Effector memory CD4-positive, alpha-beta T cell (primary cell): ENCODE measurements around the gene NLGN1.

Experiments used
- DNase-seq, 3 donors: peaks; one replicate each; pipeline ENCODE4 v3.0.0-alpha.2; 2020
- H3K27ac ChIP-seq: 2 replicates; pipeline ENCODE4 v1.7.0; 2013; ENCODE audit warnings: mild to moderate bottlenecking, low read length, moderate library complexity; ENCODE audit not compliant: insufficient read depth, poor library complexity, severe bottlenecking
- H3K27me3 ChIP-seq: replicated peaks from 2 replicates; pipeline ENCODE4 v1.7.0; 2013; ENCODE audit warnings: mild to moderate bottlenecking, low read length; ENCODE audit not compliant: insufficient read depth, control insufficient read depth, poor library complexity, severe bottlenecking
- H3K36me3 ChIP-seq: 2 replicates; pipeline ENCODE4 v1.7.0; 2013; ENCODE audit warnings: mild to moderate bottlenecking, low read length, moderate library complexity; ENCODE audit not compliant: control insufficient read depth, insufficient read depth
- H3K4me1 ChIP-seq: 2 replicates; pipeline ENCODE4 v1.7.0; 2013; ENCODE audit warnings: low read length, mild to moderate bottlenecking; ENCODE audit not compliant: control insufficient read depth, insufficient read depth, poor library complexity, severe bottlenecking
- H3K4me3 ChIP-seq: 2 replicates; pipeline ENCODE4 v1.7.0; 2013; ENCODE audit warnings: low read length, low read depth, mild to moderate bottlenecking; ENCODE audit not compliant: insufficient read depth, poor library complexity, severe bottlenecking
- H3K9me3 ChIP-seq: 2 replicates; pipeline ENCODE4 v1.7.0; 2013; ENCODE audit warnings: mild to moderate bottlenecking, low read length, moderate library complexity; ENCODE audit not compliant: control insufficient read depth

Gene NLGN1

DNA sequence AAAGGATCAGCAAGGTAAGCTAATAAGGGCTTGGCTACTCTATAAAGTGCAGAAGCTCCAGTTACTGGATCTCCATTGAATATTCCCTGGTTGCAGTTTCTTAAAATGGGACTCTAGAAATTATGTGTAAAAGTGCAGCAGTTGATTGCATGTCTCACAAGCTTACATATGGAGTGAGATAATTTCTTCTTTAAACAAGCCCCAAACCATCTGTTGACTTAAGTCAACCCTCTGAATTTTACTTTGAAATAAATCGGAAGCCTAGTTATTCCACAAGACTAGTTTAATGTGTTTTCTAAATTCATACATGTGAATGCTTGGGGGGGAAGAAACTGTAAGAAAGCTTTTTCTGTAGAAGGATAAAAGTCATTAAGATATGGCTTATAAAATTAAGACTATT is 664.2 kb downstream of the NLGN1 start:
- H3K4me3 ChIP-seq: no peak overlapping the region
- DNase-seq: no peak
- H3K27ac ChIP-seq: no peak overlapping the region
- H3K27me3 ChIP-seq: no peaks in the 10 kb centered on the region
- no peaks in the 10 kb centered on the region for H3K4me1 ChIP-seq
- peaks cover 6% of the 10 kb centered on the region for H3K9me3 ChIP-seq
- no peaks in the 10 kb centered on the region for H3K36me3 ChIP-seq

DNA sequence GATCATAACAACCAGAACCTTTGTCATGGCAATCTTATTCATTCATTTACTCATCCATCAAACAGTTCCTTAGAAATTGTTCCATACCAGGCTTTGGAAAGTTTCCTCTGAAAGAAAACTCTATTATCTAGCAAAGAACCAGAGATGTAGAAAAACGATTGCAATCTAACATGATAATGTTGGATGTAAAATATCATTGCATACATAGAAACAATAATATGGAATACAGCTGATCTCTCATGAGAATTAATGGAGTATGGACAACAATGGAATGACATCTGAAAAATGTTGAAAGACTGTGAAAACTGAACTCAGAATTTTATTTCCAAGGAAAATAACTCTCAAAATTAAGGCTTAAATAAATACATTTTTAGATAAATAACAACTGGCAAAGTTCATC is 665.4 kb downstream of the NLGN1 start:
- no peaks in the 10 kb centered on the region for H3K27me3 ChIP-seq
- H3K36me3 ChIP-seq: no peaks in the 10 kb centered on the region
- no peak overlapping the region for H3K4me3 ChIP-seq
- H3K9me3 ChIP-seq: peaks cover 6% of the 10 kb centered on the region
- no peak overlapping the region for H3K27ac ChIP-seq
- H3K4me1 ChIP-seq: no peaks in the 10 kb centered on the region
- DNase-seq: no peak

DNA sequence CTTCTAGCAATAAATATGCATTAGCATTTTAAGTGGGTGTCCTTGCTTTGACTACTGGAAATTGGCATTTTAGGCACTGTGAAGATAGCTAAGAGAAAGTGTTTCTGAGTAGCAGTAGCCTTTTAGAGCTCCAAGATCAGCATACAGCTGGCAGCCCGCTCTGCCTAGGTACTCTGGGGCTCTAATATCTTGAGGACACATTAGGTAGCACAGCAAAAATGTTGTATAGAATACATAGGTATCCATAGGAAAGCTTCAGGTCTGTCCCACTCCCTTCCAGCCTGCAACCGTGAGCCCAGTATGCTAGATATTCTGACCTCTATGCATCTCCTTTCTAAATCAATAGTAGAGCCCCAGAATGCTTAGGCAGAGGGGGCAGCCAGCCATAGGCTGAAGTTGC is 670.5 kb downstream of the NLGN1 start:
- no peak overlapping the region for H3K4me3 ChIP-seq
- H3K27ac ChIP-seq: no peak overlapping the region

DNA sequence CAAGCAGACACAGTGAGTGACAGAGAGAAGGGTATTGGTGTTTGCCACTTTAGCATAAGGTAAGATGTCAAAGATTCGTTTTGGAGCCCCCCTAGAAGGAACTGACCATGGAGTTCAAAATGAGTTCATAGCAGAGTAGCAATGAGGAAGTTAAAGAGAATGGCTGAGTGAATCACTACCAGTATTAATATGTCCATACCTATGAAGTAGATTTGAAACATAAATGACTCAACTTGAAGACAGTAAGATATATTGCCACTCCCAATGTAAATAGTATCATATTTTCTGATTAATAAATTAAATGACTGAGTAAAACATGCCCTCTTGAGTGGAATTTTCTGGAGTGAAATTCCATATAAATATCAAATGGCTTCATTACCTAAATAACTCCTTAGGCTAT is 675.1 kb downstream of the NLGN1 start:
- no peaks in the 10 kb centered on the region for H3K36me3 ChIP-seq
- no peaks in the 10 kb centered on the region for H3K4me1 ChIP-seq
- no peak overlapping the region for H3K4me3 ChIP-seq
- no peaks in the 10 kb centered on the region for H3K27me3 ChIP-seq
- H3K9me3 ChIP-seq: no peaks in the 10 kb centered on the region
- no peak overlapping the region for H3K27ac ChIP-seq
- no peak for DNase-seq

More for the DNA sequence above, 670.5 kb downstream of the NLGN1 start:
- DNase-seq: no peak
- no peaks in the 10 kb centered on the region for H3K9me3 ChIP-seq
- no peaks in the 10 kb centered on the region for H3K27me3 ChIP-seq
- no peaks in the 10 kb centered on the region for H3K36me3 ChIP-seq
- no peaks in the 10 kb centered on the region for H3K4me1 ChIP-seq

DNA sequence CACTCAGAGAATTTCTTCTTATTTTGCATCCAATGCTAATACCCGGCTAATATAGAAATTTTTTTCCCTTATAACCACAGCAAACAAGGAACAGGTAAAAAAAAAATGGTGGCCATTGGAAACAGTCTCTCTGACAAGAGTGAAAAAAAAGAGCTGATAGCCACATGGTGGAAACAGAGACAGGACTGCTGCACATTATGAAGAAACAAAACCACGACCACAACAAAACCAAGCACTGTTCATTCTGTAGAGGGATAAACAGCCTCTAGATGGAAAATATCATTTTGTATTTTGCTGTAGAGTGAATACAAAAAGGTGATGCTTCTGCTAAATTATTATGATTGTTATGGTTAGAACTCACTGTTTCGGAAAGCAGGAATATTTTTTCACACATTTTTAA is 686.2 kb downstream of the NLGN1 start:
- H3K27ac ChIP-seq: no peak overlapping the region
- no peaks in the 10 kb centered on the region for H3K27me3 ChIP-seq
- no peaks in the 10 kb centered on the region for H3K9me3 ChIP-seq
- no peaks in the 10 kb centered on the region for H3K4me1 ChIP-seq
- H3K4me3 ChIP-seq: no peak overlapping the region
- DNase-seq: no peak
- no peaks in the 10 kb centered on the region for H3K36me3 ChIP-seq

DNA sequence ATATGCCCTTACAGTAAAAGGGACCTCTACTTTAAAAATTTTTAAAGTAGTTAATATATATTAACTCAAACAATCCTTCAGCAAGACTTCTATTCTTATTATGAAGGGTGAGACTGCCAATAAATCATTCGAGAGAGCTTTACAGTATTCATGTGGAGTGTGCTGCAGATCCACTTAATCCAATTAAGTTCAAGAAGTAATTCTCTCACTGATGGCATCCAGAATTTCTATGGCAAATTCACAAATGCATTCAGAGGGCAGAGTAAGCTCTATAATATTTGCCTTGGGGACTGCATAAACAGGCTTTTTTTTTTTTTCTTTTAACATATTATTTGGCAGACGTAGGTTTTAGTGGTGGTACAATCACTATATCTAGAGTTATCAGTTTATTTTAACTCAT is 692.0 kb downstream of the NLGN1 start:
- Histone ChIP-seq H3K36me3 (no peaks in the 10 kb centered on the region), H3K27ac (no peak overlapping the region)
- no peak for DNase-seq

DNA sequence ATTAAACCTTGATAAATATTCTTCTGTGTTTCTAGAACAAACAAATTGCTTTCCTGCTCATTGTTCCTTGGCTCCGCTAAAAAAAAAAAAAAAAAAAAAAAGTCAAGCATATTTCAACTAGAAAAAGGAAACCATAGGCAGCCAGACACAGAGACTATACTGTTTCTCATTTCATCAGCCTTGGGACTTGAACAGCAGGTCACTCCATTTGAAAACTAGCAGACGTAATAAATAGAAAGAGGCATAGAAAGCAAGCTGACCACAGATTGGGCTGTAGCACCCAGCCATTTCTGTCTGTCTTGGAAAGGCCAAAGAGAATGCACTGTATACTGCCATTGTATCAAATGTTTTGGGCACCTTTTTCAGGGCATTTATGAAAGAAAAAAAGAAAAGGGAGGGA is 697.1 kb downstream of the NLGN1 start:
- Histone ChIP-seq H3K9me3 (no peaks in the 10 kb centered on the region), H3K4me1 (no peaks in the 10 kb centered on the region), H3K4me3 (no peak overlapping the region), H3K27ac (no peak overlapping the region), H3K27me3 (no peaks in the 10 kb centered on the region), H3K36me3 (no peaks in the 10 kb centered on the region)
- no peak for DNase-seq

More for the DNA sequence above, 692.0 kb downstream of the NLGN1 start:
- Histone ChIP-seq H3K4me3 (no peak overlapping the region), H3K4me1 (no peaks in the 10 kb centered on the region), H3K27me3 (no peaks in the 10 kb centered on the region), H3K9me3 (no peaks in the 10 kb centered on the region)

DNA sequence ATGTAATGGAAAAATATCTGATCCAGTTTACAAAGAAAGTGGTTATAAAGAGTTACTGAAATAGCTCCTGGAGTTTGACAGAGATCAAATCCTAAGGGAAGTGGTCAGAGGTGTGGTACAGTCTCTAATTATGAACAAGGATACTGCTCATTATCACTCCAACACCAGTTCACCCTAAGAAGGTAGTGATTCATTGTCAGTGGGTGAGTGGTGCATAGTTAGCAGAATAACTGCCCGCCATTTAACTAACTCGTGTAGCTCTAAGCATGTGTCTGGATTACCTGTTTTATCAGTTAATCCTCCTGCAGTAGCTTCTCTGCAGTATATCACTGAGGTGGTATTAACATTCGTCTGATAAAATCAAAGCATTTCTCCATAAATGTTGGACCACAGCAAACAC is 700.1 kb downstream of the NLGN1 start:
- Histone ChIP-seq H3K36me3 (no peaks in the 10 kb centered on the region), H3K4me1 (no peaks in the 10 kb centered on the region), H3K27me3 (no peaks in the 10 kb centered on the region), H3K9me3 (no peaks in the 10 kb centered on the region), H3K27ac (no peak overlapping the region), H3K4me3 (no peak overlapping the region)
- no peak for DNase-seq

DNA sequence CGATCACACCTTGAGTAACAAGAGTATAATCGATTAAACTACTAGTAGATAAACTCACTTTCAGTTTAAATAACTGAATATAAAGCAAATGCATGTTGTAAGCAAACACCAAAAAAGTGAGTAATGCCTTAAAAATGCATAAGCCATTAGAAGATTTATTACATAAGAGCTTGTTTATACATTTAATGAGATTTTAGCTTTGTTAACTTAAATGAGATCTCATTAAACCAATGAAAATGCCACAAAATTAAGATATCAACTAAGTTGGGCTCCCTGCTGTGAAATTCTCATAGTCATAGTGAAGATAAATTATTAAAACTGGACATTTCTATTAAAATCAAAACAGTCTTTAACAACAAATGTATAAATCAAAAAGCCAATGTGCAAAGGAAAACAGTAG is 701.2 kb downstream of the NLGN1 start:
- Histone ChIP-seq H3K27me3 (no peaks in the 10 kb centered on the region), H3K27ac (no peak overlapping the region), H3K9me3 (no peaks in the 10 kb centered on the region), H3K36me3 (no peaks in the 10 kb centered on the region), H3K4me3 (no peak overlapping the region), H3K4me1 (no peaks in the 10 kb centered on the region)
- no peak for DNase-seq

DNA sequence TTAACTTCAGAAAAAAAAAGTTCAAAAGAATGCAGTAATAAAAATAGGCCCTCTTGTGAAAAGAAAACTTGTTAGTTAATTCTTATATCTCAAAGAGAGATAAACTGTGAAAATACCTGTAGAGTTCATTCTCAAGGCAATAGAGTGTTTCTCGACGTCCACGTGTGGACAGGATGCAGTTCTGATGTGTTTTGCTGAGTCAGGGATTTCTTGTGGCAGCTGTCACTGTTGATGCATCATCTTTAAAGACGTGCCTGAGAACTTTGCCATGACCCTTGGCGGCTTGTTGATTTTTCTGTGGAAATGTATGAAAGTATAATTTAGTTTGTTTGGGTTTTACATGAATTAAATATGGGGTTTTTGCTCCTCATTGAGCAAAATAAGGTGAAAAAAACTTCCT is 702.2 kb downstream of the NLGN1 start:
- Histone ChIP-seq H3K9me3 (no peaks in the 10 kb centered on the region), H3K4me1 (no peaks in the 10 kb centered on the region), H3K4me3 (no peak overlapping the region), H3K36me3 (no peaks in the 10 kb centered on the region), H3K27ac (no peak overlapping the region), H3K27me3 (no peaks in the 10 kb centered on the region)
- DNase-seq: no peak

DNA sequence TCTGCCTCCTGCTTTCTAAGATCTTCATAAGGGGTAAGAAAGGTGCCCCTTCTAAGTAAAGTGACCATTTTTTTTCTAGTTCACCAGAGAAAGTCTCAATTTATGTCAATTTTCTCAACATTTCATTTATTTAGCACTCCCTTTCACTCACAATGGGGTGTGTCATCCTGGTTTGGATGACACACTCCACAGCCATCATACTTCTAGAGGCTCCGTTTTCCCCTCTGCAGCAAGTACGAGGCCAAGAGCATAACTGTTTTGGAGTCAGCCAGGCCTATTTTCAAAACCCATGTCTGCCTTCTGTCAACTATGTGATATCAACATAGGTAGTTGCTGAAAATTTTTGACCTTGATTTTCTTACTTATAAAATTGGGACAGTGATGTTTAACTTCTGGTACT is 703.2 kb downstream of the NLGN1 start:
- no peaks in the 10 kb centered on the region for H3K36me3 ChIP-seq
- no peaks in the 10 kb centered on the region for H3K27me3 ChIP-seq
- H3K27ac ChIP-seq: no peak overlapping the region
- DNase-seq: no peak
- no peaks in the 10 kb centered on the region for H3K9me3 ChIP-seq
- H3K4me3 ChIP-seq: no peak overlapping the region
- H3K4me1 ChIP-seq: no peaks in the 10 kb centered on the region
